ENCODE measurements around the gene CSKMT.
"Not testable (repeated sequence)": the region's sequence is repeated elsewhere in the genome, so short reads cannot be mapped to it uniquely, and the experiment has no call there.

The CSKMT gene

DNA sequence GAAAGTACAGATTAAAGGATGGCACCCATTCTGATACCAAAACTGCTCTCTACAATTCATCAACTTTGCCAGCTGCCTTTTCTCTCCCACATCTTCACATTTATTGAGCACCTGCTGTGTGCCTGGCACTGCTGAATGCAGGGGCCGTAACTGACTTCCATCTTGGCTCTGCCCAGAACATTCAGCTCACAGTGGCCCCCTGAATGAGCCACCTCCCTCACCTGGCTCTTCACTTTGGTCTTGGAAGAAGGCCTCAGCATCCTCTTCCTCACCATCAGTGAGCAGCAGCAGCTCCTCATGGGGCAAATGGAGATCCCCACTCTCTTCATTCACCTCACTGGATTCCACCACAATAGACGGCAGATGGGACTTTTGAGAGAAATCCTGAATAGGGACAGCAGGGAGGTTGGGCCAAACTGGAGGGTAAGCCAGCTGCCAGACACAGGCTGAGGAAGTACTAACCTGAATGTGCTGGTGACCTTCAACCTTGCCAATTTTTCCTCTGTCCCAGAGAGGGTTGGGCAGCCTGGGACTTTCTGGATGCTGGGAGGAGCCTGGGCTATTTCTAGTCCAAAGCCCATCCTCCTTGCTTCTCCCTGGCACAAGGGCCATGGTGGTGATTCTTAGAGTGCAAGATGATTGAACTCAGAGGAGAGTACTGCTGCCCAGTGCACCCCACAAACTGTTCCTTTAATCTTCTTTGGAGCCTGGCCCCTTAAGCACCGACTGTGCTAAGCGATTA, 4.5 kb downstream of the CSKMT start:
- DNase-seq (ENCODE audit: low spot score in 2 of 2), result peak in 1 of 2 experiments; percentile 56
- in situ Hi-C loops (cut with MboI; ENCODE audit: low sequenced_read_pairs), result no loop called here
- no peak overlapping the region for H3K4me3 ChIP-seq
- peaks cover 31% of the 10 kb centered on the region for H3K4me1 ChIP-seq
- H3K9me3 ChIP-seq, result no peaks in the 10 kb centered on the region
- H3K36me3 ChIP-seq (replicated peaks), result peaks cover 44% of the 10 kb centered on the region
- H3K27me3 ChIP-seq (ENCODE audit: low read depth), result no peaks in the 10 kb centered on the region

DNA sequence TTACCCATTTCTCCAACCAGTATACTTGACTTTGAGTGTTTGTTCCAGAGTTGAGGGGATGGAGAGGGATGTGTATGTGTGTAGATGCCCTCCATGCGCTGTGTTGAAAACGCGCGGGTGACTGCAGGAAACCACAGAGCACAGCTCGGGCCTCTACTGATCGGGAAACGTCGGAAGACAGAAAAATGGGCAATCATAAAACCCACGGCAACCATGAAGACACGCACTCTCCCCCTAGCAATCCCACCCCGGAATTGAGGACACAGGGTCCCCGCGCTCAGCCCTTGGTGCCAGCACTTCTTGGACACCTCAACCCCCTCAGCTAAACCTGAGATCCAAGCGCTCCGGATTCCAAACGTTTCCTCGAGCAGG, 6.1 kb downstream of the CSKMT start:
- Histone ChIP-seq H3K4me1 (peaks cover 31% of the 10 kb centered on the region), H3K9me3 (no peaks in the 10 kb centered on the region), H3K36me3 (replicated peaks) (peaks cover 43% of the 10 kb centered on the region), H3K4me3 (peak overlapping the region; percentile 76), H3K27me3 (ENCODE audit: low read depth) (no peaks in the 10 kb centered on the region)
- in situ Hi-C loops (cut with MboI; ENCODE audit: low sequenced_read_pairs), result no loop called here
- no peak for DNase-seq (ENCODE audit: low spot score in 2 of 2)

DNA sequence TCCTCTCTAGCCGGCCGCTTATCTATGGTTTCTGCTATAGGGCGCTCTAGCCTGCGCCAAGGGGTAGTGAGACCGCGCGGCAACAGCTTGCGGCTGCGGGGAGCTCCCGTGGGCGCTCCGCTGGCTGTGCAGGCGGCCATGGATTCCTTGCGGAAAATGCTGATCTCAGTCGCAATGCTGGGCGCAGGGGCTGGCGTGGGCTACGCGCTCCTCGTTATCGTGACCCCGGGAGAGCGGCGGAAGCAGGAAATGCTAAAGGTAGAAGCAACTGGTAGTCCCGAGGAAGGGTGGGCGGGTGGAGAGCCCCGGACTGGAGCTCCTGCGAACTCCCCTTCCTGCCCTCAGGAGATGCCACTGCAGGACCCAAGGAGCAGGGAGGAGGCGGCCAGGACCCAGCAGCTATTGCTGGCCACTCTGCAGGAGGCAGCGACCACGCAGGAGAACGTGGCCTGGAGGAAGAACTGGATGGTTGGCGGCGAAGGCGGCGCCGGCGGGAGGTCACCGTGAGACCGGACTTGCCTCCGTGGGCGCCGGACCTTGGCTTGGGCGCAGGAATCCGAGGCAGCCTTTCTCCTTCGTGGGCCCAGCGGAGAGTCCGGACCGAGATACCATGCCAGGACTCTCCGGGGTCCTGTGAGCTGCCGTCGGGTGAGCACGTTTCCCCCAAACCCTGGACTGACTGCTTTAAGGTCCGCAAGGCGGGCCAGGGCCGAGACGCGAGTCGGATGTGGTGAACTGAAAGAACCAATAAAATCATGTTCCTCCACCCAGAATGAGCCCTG, 6.7 kb downstream of the CSKMT start, which contains the start of the genes LBHD1 and UQCC3:
TSS of gene LBHD1 (minus strand) at position 660 of the 782 bp plus-strand sequence. CDS start 2,236 bp downstream, outside the sequence.
TSS of gene UQCC3 (plus strand) at position 66 of the 782 bp plus-strand sequence. CDS start at position 139, 73 bp downstream.
- in situ Hi-C loops (cut with MboI; ENCODE audit: low sequenced_read_pairs), result no loop called here
- H3K4me3 ChIP-seq, result peak within 1 kb of the TSS; percentile 76
- DNase-seq (ENCODE audit: low spot score in 2 of 2), result peak; percentile 81 to 85
- H3K9me3 ChIP-seq, result no peaks in the 10 kb centered on the region
- H3K36me3 ChIP-seq (replicated peaks), result peaks cover 43% of the 10 kb centered on the region
- H3K27me3 ChIP-seq (ENCODE audit: low read depth), result no peaks in the 10 kb centered on the region
- peaks cover 25% of the 10 kb centered on the region for H3K4me1 ChIP-seq

DNA sequence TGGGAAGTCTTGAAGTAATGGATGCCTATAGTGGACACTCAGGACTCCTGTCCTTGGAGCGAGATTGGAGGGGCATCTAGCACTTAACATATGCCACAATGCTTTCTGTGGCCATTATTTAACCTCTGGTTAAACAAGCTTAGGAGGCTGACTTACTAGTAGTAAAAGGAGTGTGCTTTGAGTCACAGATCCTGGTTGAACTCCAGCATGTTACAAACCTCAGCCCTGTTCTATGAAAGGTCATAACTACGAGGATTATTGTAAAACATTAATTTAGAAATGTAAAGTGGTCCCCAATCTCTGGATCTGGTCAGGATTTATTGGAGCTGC, 8.0 kb downstream of the CSKMT start:
- peak overlapping the region; percentile 76 for H3K4me3 ChIP-seq

DNA sequence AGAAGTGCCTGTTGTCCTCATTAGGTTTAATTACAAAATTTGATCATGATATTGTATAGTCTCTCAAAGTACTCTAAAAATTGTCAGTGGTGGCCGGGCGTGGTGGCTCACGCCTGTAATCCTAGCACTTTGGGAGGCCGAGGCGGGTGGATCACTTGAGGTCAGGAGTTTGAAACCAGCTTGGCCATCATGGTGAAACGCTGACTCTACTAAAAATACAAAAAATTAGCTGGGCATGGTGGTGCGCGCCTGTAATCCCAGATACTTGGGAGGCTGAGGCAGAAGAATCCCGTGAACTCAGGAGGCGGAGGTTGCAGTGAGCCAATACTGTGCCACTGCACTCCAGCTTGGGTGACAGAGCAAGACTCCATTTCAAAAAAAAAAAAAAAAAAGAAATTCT, 10.3 kb downstream of the CSKMT start:
- in situ Hi-C loops (cut with MboI; ENCODE audit: low sequenced_read_pairs); H3K4me3 ChIP-seq; DNase-seq (ENCODE audit: low spot score in 2 of 2); H3K9me3 ChIP-seq; H3K27me3 ChIP-seq (ENCODE audit: low read depth): not testable (repeated sequence)
- H3K36me3 ChIP-seq (replicated peaks), result peaks cover 46% of the 10 kb centered on the region
- peaks cover 23% of the 10 kb centered on the region for H3K4me1 ChIP-seq

More for the DNA sequence above, 8.0 kb downstream of the CSKMT start:
- no peak for DNase-seq (ENCODE audit: low spot score in 2 of 2)
- in situ Hi-C loops (cut with MboI; ENCODE audit: low sequenced_read_pairs), result no loop called here
- H3K4me1 ChIP-seq, result peaks cover 26% of the 10 kb centered on the region
- H3K9me3 ChIP-seq, result no peaks in the 10 kb centered on the region
- H3K27me3 ChIP-seq (ENCODE audit: low read depth), result no peaks in the 10 kb centered on the region
- peaks cover 45% of the 10 kb centered on the region for H3K36me3 ChIP-seq (replicated peaks)

DNA sequence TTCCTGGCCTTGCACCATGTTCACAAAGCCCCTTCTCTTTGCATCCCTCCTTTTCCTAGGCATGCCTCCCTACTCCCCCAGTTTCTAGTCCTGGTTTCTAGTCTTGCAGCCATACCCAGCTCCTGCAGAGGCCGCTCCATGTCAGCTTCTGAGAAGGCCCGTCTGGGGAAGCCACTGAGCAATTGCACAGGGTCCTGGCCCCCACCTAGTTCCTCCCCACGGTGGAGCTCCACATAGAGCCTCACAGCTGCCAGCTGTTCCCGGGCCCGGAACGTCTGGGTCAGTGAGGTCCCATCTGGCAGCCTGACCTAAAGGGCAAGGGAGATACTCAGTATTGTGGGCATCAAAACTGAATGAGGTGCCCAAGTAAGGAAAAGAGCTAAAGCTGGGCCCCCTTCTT, 11.6 kb downstream of the CSKMT start:
- Histone ChIP-seq H3K4me1 (peaks cover 23% of the 10 kb centered on the region), H3K9me3 (no peaks in the 10 kb centered on the region), H3K36me3 (replicated peaks) (peaks cover 46% of the 10 kb centered on the region), H3K27me3 (ENCODE audit: low read depth) (no peaks in the 10 kb centered on the region), H3K4me3 (no peak overlapping the region)
- no peak for DNase-seq (ENCODE audit: low spot score in 2 of 2)
- in situ Hi-C loops (cut with MboI; ENCODE audit: low sequenced_read_pairs), result no loop called here

DNA sequence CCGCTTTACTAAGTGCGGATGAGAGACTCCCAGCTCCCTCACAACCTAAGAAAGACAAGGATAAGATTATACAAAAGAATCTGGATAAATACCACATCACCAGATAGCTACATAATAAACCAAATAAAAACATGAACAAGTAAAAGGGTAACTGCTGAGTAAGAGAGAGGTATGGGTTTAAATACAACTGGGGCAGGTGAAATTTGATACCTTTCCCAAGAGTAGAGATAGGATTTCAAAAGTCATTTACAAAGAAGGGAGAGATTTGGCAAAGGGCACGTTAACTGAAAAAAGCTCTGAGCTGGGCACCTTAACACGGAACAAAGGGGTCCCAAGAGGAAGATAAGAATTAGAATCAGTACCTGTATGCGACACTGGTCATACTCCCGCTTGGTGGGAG, 12.0 kb downstream of the CSKMT start:
- Histone ChIP-seq H3K4me1 (peaks cover 23% of the 10 kb centered on the region), H3K27me3 (ENCODE audit: low read depth) (no peaks in the 10 kb centered on the region), H3K36me3 (replicated peaks) (peaks cover 46% of the 10 kb centered on the region), H3K9me3 (no peaks in the 10 kb centered on the region), H3K4me3 (0 out of 2 replicates have a peak overlapping the region, but pooled peaks have one; percentile 95)
- no peak for DNase-seq (ENCODE audit: low spot score in 2 of 2)
- in situ Hi-C loops (cut with MboI; ENCODE audit: low sequenced_read_pairs), result no loop called here

DNA sequence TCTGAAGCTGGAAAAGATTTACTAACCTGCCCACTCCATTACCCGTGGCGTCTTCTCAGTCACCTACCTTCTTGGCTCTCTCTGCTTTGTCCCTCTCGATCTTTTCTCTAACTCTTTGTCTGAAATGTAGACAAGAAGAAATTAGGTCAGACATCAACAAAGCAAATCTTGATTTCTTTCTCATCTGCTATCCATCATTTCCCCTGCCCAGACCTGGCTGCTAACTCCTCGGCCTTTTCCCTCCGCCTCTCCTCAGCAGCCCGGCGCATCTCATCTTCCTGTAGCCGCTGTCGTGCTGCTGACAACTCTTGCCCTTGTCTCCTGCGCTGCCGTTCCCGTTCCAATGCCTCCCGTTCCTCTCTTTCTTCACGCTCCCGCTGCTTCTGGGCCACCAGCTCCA, 12.6 kb downstream of the CSKMT start:
- in situ Hi-C loops (cut with MboI; ENCODE audit: low sequenced_read_pairs), result no loop called here
- H3K27me3 ChIP-seq (ENCODE audit: low read depth), result no peaks in the 10 kb centered on the region
- no peak for DNase-seq (ENCODE audit: low spot score in 2 of 2)
- H3K4me1 ChIP-seq, result peaks cover 20% of the 10 kb centered on the region
- peak overlapping the region; percentile 95 for H3K4me3 ChIP-seq
- peaks cover 44% of the 10 kb centered on the region for H3K36me3 ChIP-seq (replicated peaks)
- no peaks in the 10 kb centered on the region for H3K9me3 ChIP-seq

DNA sequence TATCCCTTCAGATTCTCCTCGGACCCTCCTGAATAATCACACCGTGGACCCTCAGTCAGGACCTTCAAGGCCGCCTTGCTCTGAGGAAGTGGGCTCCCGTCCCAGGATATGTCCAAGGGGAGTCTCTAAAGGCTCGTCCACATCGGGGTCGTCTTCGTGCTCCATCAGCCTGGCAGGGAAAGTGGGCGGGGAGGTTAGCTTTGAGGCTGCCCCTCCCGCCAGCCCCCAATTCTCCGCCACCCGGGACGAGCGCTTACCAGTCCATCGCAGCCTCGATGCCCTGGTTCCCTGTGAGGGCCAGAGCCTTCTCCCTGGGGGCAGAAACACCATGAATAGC, 13.3 kb downstream of the CSKMT start:
- peaks cover 15% of the 10 kb centered on the region for H3K4me1 ChIP-seq
- no peaks in the 10 kb centered on the region for H3K27me3 ChIP-seq (ENCODE audit: low read depth)
- DNase-seq (ENCODE audit: low spot score in 2 of 2), result no peak
- peaks cover 38% of the 10 kb centered on the region for H3K36me3 ChIP-seq (replicated peaks)
- peak overlapping the region; percentile 95 for H3K4me3 ChIP-seq
- in situ Hi-C loops (cut with MboI; ENCODE audit: low sequenced_read_pairs), result no loop called here
- no peaks in the 10 kb centered on the region for H3K9me3 ChIP-seq

DNA sequence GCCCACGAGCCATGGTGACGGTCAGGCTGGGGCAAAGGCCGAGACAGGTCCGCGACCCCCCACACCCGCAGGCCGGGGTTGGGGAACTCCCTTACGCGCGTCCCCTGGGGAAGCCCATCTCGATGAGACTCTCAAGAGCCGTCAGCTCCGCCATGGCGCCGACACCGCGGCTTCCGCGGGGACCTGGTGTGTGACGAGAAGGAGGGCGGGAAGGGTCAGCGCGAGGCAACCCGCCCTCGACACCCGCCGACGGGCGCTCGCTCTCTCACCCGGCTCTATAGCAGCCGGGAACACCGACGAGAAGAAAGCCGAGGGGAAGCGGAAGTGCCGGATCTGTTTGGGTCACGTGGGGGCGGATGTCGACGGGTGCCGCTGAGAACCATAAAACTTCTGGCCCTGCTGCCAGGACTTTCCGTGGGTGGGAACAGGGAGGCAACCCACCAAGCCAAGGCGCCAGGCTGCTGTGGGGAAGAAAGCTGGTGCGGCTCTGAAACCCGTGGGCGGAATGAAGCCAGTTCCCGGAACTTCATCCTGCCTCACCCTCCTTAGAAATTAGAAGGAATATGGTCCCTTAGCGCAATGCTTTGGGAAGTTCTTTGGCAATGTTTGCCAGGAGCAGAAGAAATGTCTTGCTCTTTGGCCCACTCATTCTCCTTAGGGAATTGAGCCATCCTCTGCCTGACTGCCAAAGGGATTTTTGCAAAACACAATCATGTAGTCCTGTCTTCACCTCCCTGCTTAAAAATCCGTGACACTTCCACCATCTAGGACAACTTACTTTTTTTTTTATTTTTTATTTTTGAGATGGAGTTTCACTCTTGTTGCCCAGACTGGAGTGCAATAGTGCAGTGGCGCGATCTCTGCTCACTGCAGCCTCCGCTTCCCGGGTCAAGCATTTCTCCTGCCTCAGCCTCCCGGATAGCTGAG, 13.9 kb downstream of the CSKMT start, which contains the start of gene UBXN1:
TSS of gene UBXN1 (minus strand) at position 304 of the 927 bp plus-strand sequence. CDS start at position 154, 150 bp downstream.
- Histone ChIP-seq H3K4me1 (peaks cover 15% of the 10 kb centered on the region), H3K9me3 (no peaks in the 10 kb centered on the region), H3K27me3 (ENCODE audit: low read depth) (no peaks in the 10 kb centered on the region), H3K4me3 (peak within 1 kb of the TSS; percentile 95), H3K36me3 (replicated peaks) (peaks cover 32% of the 10 kb centered on the region)
- peak; percentile 81 to 91 for DNase-seq (ENCODE audit: low spot score in 2 of 2)
- in situ Hi-C loops (cut with MboI; ENCODE audit: low sequenced_read_pairs), result no loop called here

DNA sequence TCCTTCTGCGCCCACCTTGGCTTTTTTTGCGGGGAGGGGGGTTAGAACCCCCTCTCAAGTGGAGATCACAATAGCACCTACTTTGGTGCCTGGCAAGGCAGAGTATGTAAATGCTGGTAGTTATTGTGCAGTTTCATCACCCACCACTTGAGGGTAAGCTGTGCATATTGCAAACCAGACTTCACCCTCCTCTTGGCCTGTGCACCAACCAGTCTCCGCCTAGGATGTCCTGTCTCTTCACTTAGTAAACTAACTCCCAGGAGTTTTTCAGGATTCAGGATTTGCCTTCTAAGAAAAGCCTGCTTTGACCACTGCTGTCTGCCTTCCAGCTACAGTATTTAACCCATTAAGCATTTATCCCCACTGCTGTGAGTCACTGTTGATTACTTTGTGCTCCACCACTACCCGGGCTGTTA, 15.7 kb downstream of the CSKMT start:
- in situ Hi-C loops (cut with MboI; ENCODE audit: low sequenced_read_pairs), result no loop called here
- peaks cover 24% of the 10 kb centered on the region for H3K36me3 ChIP-seq (replicated peaks)
- H3K9me3 ChIP-seq, result no peaks in the 10 kb centered on the region
- H3K4me3 ChIP-seq, result no peak overlapping the region
- peaks cover 15% of the 10 kb centered on the region for H3K4me1 ChIP-seq
- DNase-seq (ENCODE audit: low spot score in 2 of 2), result peak; percentile 59 to 64
- no peaks in the 10 kb centered on the region for H3K27me3 ChIP-seq (ENCODE audit: low read depth)

DNA sequence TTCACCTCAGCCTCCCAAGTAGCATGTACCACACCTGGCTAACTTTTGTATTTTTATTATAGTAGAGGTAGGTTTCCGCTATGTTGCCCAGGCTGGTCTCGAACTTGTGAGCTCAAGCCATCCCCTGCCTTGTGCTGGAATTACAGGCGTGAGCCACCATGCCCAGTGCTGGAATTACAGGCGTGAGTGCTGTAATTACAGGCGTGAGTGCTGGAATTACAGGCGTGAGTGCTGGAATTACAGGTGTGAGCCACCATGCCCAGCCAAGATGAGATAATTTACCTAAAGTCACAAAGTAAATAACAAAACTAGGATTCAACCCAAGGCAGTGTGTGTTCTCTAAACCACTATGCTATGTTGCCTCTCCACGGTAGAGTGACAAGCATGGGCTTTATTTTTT, 17.4 kb downstream of the CSKMT start:
- peaks cover 7% of the 10 kb centered on the region for H3K36me3 ChIP-seq (replicated peaks)
- H3K27me3 ChIP-seq (ENCODE audit: low read depth), result no peaks in the 10 kb centered on the region
- H3K4me1 ChIP-seq, result peaks cover 11% of the 10 kb centered on the region
- H3K4me3 ChIP-seq, result no peak overlapping the region
- DNase-seq (ENCODE audit: low spot score in 2 of 2), result no peak
- no peaks in the 10 kb centered on the region for H3K9me3 ChIP-seq
- in situ Hi-C loops (cut with MboI; ENCODE audit: low sequenced_read_pairs), result no loop called here
